Fibroblast of mammary gland (primary cell): ENCODE data around the gene MYG1.
"Not testable (repeated sequence)": the region's sequence is repeated elsewhere in the genome, so short reads cannot be mapped to it uniquely, and the experiment has no call there.

Experiments used
- DNase-seq: peaks from one replicate; pipeline ENCODE4 v3.0.0-alpha.2; 2010; ENCODE audit warnings: low read depth
- H3K4me3 ChIP-seq: 2 replicates; pipeline ENCODE4 v1.5.1; 2011; ENCODE audit warnings: low read depth, mild to moderate bottlenecking, low read length, moderate library complexity; ENCODE audit not compliant: control insufficient read depth
- CTCF ChIP-seq: conservative IDR thresholded peaks from 2 replicates; pipeline ENCODE4 v1.5.1; 2011; ENCODE audit warnings: low read depth, low read length, inconsistent platforms; ENCODE audit not compliant: control insufficient read depth, insufficient read depth

Gene MYG1

GRCh38 chr12:53325511-53326061, 26.1 kb downstream of the MYG1 start:
- peak; percentile 6 for DNase-seq
- H3K4me3 ChIP-seq = peak overlapping the region; percentile 61
- TF ChIP-seq CTCF = no peak

DNA sequence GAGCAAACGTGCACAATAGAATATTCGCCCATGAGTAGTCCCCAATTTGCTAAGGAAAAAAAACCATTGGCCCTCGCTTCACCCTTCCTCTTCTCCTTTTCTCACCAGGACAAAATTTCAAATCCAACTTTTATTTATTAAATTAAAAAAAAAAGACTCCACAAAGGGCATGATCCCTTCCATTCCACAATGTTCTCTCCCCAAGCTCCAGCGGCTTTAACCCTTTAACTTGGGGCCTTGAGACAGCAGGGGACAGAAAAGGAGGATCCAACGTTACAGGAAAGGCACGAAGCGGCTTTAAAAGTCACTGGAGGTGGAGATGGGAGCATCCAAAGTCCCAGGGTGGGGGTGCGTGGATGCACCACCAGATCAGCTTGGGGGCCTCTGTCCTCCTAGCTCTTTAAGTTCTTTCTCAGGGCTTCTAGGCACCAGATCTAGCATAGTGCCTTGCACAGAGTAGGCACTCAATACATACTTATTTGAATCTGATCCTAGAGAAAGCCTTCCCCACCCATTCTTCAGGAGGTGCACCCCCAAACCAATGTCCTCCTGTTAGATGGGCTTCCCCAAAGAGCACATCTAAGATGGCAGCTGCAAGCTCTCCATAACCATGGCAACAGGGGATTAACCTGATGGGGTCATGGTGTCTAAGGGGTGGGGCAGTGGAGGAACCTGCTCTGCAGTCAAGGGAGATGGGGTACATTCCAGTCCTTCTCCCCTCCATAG, 27.1 kb downstream of the MYG1 start:
- no peak overlapping the region for H3K4me3 ChIP-seq
- DNase-seq = no peak
- TF ChIP-seq CTCF = no peak

DNA sequence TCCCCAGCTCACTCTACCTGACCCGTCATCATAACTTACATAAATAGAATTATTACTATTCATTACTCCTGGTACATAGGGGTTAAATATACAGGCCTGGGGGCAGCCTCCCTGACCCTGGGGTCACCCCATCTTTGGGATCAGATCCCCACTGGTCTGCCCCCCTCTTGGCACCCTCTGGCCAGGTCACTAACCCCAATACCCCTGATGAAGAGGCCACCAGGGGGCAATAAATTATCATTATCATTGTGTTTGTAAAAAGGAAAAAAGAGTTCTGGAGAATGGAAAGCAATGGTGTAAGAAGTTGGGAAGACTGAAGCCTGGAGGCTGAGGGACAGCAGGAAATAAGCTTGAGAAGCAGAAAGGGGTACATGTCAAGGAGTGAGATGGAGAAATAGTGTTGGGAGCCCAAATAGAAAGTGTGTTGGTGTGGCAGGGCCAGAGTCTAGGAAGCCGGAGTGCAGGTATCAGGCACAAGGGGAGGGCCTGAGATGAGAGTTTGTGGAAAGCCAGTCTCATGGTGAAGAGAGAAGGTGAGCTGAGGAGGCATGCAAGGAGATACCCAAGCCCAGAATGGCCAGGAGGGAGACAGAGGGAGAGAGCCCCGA, 28.0 kb downstream of the MYG1 start:
- no peak overlapping the region for H3K4me3 ChIP-seq
- peak; percentile 30 for TF ChIP-seq CTCF
- peak; percentile 34 for DNase-seq

DNA sequence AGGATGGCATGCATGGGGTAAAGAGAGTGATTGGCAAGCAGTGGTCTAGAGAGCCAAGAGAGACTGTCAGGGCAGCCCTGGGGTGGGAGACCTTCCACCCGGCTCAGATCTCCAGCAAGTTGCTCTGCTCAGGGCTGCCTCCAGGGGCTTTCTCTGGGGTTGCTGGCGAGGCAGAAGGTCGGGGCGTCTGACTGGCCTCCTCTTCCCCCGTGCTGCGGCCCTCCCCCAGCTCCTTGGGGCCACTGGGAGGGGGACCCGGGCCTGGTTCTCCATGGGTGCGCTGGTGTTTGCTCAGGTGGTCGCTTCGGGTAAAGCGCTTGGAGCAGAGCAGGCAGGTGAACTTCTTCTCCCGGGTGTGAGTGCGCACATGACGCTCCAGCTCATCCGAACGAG, 28.5 kb downstream of the MYG1 start:
- TF ChIP-seq CTCF = no peak
- no peak overlapping the region for H3K4me3 ChIP-seq
- DNase-seq = no peak

DNA sequence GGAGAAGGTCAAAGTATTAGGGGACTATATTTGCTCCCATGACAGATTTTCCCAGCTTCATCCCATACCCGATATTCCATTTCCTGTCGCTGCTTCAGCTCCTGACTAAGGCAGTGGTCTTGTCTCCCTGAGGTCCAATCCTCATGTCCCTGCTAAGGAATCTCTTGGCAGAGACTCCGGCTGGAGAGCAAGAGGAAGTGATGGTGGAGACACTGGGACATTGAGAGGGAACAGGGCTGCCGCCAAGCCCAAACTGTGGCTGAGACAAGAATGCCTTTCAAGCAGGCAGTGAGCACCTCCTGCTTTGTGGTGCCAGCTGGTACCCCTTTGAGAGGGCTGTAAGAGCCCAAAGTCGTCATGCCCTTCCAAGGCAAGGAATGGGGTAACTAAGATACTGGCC, 31.2 kb downstream of the MYG1 start:
- TF ChIP-seq CTCF = no peak
- H3K4me3 ChIP-seq = no peak overlapping the region
- no peak for DNase-seq

- DNase-seq, H3K4me3 ChIP-seq: not testable (repeated sequence)
These were observed 32.8 kb downstream of the MYG1 start for GRCh38 chr12:53332339-53332738.

DNA sequence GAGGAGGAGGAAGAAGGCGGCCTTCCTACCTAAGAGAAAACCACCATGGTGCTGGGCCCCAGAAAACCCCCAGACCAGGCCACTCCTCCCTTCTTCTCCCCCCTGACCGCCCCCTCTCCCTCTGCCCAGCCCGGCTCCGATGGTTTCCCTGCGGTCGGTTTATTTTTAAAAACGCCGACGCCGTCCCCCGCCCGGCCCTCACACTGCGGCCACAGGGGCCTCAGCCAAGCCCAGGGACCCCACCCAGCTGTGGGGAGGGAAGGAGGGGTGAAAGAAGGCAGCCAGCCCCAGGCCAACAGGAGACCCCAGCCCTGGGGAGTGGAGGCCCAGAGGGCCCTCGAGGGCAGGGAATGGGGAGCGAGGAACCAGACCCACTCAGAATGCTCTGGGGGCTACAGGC, 33.2 kb downstream of the MYG1 start:
- no peak for TF ChIP-seq CTCF
- DNase-seq = no peak
- H3K4me3 ChIP-seq = no peak overlapping the region
